ENCODE data around the gene KBTBD8.

Gene KBTBD8

DNA sequence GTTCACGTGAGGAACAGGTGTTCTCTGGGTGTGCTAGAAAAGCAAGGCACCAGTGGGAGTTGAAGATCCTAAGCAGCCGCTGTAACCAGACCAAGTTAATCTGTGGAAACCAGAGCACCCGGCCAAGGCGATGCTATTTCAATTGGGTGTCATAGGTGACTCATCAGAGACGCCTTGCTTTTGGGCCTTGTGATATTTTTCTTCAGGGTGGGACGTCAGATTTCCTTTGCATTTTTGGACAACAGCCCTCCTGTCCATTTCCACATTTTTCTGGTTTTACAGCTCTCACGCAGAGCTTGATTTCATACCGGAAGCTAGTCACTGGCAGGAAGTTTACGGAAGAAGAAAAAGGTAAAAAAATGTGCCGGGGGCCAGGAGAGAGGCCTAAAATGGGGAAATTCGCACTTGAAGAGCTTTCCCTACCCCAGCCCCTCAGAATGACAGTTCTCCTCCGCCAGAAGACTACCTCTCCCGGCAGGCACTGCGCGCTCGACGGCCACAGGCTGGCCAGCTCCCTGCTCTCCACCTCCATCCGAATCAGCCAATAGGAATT, 471 bp upstream of the KBTBD8 start:
- DNase-seq (ENCODE audit: low read depth in 2 of 2) = no peak

DNA sequence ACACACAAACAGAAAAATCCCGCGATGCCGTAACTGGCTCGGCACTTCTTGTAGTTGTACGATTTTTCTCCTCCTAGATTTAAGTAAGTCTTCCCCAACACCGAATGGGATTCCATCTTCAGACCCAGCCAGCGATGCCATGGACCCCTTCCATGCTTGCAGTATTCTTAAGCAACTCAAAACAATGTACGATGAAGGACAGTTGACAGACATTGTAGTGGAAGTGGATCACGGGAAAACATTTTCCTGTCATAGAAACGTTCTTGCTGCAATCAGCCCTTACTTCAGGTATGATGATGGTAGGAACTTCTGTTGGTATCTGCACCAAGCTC, 763 bp downstream of the KBTBD8 start:
- no peak for DNase-seq (ENCODE audit: low read depth in 2 of 2)

DNA sequence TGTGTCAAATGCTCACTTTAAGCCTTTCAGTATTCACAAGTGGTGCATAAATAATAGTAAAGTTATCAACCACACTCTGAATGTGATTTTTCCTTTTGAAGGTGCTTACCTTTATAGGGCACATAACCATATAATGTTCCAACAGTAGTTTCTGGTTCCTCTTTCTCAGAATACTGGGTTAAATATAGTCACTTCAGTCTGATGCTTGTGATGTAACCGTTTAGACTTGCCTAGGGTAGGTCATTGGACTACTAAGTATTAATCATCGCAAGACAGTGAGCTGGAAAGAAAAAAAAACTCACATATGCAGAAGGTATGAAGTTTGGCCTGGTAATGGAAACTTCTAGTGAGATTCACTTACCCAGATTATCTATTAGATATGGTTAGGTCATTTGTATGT, 1.9 kb downstream of the KBTBD8 start:
- no peak for DNase-seq (ENCODE audit: low read depth in 2 of 2)

DNA sequence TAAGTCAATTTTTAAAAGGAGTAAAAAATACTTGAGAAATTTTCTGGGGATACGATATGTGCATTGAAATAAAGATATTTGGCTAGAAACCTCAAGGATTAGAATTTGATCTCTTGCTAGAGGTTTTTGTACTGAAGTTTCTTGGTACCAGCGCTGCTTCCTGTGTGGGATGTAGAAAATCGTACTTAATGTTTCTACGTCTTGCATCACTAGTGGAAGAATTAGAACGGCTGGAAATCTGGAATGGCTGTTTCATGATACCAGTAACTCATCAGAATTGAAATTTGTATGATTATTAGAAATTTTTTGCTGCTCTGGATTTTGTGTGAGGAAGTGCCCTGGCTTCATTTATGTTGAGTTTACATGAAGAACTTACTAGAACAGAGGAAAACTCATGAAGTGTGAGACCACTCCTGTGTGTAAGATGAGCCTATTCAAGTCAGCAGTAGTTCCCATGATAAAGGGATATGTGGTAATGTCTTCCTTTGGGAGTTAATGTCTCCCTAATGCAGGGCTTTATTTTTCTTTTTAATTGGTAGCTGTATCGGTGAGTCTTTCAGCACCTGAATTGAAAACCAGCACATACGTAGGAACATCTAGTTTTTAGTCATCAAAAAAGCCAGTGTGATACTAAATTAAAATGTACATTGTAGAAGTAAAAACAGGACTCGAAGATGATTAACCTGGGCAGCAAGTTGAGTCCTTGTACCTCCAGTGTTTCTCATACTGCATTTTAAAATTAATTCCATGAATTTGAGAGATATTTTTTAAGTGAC, 3.2 kb downstream of the KBTBD8 start:
- DNase-seq (ENCODE audit: low read depth in 2 of 2) = no peak

DNA sequence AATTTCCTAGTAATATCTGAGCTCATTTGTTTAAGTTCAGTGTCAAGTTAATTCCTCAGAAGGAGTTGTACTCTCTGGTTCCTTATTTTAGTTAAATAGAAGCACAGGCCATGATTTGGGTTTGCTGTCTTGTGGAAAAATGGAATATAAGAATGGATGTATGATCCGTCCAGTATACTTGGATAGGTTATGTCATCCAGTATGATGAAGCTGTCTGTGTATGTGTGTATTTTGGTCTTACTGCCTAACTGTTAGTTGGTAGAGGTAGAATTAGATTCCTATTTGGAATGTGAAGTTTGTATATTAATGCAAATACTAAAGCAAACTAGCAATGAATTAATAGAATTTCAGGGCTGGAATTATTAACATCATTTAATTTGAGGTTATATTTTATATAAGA, 7.9 kb downstream of the KBTBD8 start:
- no peak for DNase-seq (ENCODE audit: low read depth in 2 of 2)

DNA sequence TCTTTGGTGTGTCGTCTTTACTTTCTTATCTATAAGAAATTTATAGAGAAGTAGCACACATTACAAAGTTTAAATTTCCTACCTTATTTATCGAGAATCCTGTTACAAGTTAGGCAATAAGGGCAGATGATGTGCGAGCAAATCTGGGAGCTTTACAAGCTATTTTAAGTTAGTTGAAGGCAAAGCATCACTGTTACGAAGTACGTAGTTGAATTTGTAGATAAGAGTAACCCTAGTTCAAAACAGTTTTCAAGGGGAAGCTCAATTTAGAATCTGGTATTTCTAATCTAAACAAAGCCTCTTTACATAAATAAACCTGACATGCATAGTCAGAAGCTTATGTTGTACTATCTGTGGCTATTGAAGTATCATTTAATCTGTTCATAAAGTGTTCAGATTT, 8.4 kb downstream of the KBTBD8 start:
- no peak for DNase-seq (ENCODE audit: low read depth in 2 of 2)

DNA sequence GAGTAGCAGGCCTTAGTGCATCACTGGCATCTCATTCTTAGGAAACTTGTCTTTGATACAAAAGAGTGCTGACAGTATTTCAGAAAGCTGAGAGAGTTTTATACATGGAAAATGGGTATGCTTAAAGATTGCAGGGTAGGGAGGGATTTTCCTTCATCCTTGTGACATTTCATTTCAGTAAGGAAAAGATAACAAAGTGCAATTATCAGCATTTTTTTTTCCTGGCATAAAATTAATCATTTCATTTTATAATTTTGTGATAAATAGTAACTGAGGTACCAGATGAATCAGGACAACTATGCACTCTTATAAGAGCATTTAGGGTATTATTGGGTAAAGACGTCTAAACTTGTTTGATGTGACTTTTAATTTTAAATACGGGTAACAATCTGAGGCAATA, 10.3 kb downstream of the KBTBD8 start:
- DNase-seq (ENCODE audit: low read depth in 2 of 2) = no peak

DNA sequence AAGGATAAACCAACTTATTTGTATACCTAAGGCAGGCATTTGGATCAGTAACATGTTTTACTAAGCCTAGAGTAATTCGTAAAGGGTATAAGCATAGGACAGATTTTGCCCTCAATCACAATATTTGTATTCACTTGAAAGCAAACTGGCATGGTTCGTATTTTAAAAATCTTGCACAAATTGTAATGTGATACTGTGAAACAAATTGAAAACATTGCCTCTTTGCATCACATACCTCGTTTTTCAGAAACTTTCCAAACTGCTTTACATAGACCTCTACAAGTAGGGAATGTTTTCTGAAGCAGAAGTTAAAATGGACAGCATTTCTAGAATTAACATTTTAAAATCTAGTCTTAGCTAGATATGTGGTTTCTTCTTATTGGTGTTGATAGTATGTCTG, 11.6 kb downstream of the KBTBD8 start:
- DNase-seq (ENCODE audit: low read depth in 2 of 2) = no peak

DNA sequence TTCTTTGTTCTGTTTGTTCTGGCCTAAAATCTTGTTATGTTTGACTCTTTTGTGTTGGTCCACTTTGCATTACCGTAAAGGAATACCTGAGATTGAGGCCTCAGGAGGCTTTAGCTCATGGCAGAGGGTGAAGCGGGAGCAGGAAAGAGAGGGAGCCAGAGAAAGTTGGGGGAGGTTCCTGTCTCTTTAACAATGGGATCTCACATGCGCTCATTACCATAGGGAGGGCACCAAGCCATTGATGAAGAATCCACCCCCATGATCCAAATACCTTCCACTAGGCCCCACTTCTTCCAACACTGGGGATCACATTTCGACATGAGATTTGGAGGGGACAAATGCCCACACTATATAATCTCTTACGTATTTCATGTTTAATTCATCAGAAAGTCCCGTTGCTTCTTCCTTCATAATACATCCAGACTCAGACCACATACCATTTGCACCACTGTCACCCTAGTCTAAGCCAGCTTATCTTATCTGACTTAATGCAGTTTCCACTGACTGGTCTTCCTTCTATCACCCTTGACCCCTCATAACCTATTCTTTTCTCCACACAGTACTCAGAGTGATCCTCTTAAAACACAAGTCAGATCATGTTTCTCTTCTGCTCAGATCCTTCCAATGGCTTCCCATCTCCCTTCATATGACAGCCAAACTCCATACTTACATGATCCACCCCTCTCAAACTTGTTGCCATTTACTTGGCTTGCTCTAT, 13.5 kb downstream of the KBTBD8 start:
- no peak for DNase-seq (ENCODE audit: low read depth in 2 of 2)

DNA sequence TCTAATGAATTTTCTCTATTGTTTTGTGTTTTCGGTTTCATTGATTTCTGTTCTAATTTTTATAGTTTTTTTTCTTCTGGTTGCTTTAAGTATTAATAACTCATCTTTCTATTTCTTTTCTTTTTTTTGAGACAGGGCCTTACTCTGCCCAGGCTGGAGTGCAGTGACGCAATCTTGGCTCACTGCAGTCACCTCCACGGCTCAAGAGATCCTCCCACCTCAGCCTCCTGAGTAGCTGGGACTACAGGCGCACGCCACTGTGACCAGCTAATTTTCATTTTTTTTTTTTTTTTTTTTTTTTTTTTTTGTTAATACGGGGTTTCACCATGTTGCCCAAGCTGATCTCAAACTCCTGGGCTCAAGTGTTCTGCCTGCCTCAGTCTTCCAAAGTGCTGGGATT, 14.5 kb downstream of the KBTBD8 start:
- no peak for DNase-seq (ENCODE audit: low read depth in 2 of 2)

DNA sequence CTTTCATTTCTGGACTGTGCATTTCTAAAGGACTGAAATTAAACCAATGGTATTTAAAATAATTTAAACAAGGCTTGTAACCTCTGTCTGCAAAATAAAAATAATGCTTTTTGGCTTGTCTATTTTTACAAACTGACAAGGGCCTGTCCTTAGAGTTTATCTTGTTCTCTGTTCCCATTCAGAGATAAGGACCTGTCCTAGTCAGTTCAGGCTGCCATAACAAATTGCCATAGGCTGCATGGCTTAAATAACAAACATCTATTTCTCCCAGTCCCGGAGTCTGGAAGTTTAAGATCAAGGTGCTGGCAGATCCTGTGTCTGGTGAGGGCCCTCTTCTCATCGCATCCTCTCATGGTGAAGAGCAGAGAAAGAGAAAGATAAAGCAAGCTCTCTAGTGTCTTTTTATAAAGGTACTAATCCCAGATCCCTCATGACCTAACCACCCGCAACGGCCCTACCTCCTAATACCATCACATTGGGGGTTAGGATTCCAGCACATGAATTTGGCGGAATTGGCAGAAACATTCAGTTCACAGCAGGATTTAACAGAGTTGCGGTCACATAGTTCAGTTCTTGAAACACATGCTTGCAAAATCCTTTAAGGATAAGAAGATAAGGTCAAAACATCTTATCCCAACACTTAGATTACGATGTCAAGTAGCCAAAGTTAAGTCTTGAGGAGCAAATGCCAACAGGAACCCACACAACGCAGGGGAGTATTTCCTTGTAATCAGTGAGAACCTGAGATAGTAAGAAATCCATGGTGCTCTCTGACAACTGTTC, 17.8 kb downstream of the KBTBD8 start:
- no peak for DNase-seq (ENCODE audit: low read depth in 2 of 2)

DNA sequence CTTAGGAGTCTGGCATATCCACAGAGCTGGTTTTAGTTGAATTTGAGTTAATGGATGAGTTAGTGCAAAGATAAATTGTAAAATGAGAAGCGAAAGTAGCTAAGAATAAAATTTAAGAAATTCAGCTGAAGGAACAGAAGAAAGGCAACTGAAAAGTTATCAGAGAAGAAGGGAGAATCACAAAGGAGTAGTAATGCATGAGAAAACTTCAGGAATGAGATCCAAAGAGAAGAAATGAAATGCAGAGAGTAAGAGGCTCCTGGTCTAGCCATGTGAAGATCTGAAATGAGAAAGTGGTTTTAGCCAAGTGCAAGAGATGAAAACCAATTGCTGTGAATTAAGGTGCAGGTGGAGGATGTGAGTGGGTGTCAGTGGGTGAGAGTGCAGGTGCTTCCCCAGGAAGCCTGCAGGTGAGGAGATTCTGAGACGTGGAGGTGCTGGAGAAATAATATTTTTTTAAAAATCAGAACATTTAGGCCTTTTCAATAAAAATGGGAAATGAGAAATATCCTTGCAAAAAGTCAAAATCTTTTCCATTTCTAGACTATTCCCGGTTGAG, 18.5 kb downstream of the KBTBD8 start:
- DNase-seq (ENCODE audit: low read depth in 2 of 2) = no peak

DNA sequence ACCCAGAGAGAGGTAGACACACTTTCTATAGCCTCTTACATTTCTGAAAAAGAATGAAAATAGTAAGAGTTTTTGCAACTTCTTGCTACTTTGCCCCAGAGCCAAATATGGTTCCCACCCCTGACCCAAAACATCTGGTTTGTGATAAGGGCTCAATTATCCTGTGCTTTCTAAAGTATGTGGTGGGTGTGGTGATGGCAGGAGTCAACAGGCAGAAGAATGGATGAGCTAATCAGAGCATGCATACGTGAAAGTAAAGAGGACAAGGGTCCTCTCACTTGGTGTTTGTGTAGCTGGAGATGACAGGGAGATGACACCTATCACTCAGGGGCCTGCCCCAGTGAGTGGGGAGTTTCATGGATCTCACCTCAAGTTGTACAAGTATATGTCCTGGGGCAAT, 19.1 kb downstream of the KBTBD8 start:
- no peak for DNase-seq (ENCODE audit: low read depth in 2 of 2)

DNA sequence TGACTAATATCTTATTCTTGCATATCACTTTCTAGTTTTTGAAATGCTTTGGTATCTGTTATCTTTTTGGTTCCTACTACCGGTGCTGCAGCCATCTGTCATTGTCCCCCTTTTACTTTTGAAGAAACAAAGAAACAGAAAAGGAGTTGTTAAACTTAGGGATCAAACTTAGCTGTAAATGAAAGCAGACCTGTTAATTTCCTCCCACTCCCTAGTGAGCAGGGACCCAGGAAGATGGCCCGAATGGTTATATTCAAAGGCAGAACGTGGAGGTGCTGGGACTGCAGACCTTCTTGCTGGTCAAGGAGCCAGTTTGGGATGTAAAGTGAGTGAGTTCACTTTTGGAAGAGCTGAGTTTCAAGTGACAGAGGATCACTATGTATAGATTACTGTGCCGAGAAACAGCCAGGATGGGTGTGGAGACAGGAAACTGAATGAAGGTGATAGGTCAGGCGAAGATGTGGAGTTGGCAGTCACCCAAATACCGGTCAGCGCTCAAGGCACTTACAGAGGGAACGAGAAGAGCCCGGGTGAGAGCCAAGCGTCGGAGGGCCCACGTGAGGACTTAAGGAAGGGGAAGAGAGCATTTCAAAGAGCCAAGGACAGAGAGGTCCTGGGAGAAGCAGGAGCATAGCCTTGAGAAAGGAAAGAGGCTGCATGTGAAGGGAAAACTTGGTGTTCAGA, 20.1 kb downstream of the KBTBD8 start:
- DNase-seq (ENCODE audit: low read depth in 2 of 2) = no peak

DNA sequence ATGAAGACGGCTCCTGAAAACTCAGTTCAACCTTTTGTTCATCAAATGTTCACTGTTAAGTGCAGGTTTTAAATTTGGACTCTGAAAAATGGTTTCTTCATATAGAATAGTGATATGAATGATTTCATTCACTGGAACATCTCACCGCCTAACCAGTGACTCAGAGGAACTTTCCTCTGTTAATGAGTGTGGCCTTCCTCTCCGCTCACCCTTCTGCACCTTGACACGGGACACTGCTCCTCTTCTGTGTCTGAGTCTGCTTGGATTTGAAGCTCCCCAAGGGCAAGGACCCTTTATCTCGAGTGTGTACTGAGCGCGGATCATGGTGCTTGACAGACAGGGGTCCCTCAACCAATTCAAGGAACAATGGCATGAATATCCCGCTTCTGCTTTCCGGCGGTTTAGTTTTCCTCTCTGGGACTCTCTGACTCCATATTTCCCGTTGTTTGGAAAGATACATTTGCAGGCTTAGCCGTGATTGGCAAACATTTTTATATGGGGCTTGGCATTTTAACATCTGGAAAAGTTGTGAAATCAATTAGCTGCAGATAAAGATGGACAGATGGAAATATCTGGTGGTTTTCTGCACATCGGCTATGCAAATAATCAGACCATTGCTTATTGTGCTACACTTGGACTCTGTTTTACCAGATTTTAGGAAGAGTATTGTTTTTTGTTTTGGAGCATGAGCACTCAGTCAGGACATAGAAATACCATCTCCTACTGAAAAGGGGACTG, 20.9 kb downstream of the KBTBD8 start:
- DNase-seq (ENCODE audit: low read depth in 2 of 2) = no peak

DNA sequence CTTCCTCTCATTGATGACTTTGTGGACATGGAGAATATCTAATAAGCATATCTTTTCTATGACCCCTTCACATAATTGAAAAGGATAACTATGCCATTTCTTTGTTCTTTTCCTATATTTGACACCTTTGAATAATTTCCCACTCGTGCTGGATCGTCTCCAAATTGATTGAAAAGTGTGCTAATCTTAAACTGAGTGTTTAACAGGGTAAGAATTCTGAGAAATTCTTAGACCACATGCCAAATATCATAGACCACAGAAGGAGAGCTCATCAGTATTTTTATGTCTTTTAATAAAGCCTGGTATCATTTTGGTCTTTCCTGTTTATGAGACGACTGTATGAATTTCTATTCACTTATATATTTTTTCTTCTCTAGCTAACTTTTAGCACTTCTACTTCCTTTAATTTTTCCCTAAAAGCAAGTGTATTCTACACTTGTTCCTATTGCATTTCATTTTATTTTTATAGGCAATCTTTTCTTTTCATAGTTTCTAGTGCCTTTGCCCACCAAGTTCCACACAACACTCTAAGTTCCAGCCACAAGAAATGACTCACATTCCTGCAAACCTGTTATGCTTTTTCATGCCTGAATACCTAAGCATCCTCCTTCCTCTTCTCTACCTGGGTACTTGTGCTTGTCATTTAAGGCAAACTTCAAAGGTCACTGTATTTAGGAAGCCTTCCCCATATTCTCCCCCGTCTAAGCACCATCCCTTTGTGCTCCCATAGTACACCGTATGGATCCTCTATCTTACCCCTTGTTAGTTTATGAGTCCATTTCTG, 30.1 kb downstream of the KBTBD8 start:
- DNase-seq (ENCODE audit: low read depth in 2 of 2) = no peak

DNA sequence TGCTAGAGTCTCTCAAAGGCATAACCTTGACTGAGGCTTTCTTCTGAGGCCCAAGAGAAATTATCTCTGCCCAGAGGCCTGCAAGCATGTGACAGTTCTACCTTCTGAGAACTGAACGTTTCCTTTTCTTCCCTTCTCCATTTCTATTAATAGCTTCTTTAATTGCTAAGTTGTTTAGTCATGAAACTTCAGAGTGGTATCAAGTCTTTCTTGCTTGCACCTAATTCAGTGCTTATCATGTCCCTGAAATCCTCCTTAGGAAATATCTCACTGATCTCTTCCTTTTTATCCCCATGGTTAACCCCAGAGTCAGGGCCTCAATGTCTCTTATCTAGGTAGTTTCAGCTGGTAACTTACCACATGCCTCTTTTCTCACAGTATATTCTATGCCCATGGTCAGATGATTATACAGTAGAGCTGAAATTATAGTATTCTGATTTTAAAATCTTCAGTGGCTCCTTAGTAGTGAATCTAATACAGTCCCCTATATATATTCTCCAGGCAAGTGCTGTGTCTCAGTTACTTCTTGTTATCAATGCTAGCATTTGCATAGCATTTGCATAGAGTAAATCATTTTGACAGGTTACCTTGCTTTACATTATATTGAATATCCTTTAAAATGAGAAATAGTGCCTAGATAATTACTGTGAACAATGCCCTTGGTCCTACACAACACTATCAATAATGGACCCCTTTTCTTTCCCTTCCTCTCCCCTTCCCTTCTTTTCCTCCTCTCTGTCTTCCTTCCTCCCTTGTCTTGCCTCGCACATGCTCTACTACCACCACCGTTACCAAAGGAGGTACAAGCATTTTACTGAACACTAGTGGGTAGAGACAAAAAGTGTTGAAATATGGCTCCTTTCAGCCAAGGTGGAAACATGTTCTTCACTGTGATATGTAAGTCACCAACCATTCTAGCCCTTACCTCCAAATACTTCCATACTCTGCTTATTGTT, 33.0 kb downstream of the KBTBD8 start:
- no peak for DNase-seq (ENCODE audit: low read depth in 2 of 2)

DNA sequence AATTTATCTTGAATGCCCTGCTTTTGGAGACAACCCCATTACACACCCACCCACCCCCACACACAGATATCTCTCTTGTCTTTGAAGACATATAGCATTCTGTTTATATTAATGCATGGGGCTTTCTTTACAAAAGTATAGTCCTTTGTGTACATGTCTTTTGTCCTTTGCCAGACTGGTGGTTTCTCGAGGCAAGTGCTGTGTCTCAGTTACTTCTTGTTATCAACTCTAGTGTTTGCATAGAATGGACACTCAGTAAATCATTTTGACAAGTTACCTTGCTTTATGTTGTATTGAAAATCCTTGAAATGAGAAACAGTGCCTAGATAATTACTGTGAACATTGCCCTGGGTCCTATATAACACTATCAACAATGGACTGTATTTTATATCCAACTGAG, 33.9 kb downstream of the KBTBD8 start:
- no peak for DNase-seq (ENCODE audit: low read depth in 2 of 2)

DNA sequence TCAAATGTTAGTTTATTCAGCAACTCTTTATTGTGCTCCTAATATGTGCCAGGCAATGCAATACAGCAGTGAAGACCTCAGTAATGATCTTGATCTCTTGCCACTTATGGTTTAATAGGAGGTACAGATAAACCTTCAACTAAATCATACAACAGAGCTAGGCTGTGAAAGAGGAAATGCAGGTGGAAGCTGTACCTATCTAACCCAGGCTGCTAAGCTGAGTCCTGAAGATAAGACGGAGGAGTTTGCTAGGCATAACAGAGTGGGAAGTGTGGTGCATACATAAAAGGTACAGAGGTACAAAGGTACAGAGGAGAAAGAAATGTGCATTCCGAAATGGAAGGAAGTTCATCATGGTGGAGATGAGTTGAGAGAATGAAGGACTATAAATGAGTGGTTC, 35.0 kb downstream of the KBTBD8 start:
- no peak for DNase-seq (ENCODE audit: low read depth in 2 of 2)

All from stimulated activated CD8-positive, alpha-beta memory T cell treated with anti-CD3 and anti-CD28 coated beads, Interleukin-2, amount 100 ng/mL, for 48 hours (primary cell).